Tibial nerve (tissue), 4 donors: Measurements from ENCODE around the gene IL37. TPM values are rescaled to one million over a fixed set of nuclear protein-coding genes. Genes with fewer than 3 reads are reported as not detected.

Experiments
- DNase-seq, 2 donors: peaks; one replicate each; pipeline ENCODE4 v3.0.0-alpha.2; 2019; ENCODE audit warnings: low spot score in 2 of 2
- H3K27ac ChIP-seq, 4 donors: fragments of 200-600 bp; sonication (generic) in 3 of 4; one replicate each; pipeline ENCODE4 v1.5.1; 2017 to 2019; ENCODE audit warnings: mild to moderate bottlenecking in 1 of 4
- H3K27me3 ChIP-seq, 2 donors: fragments of 200-600 bp; sonication (generic) in 1 of 2; one replicate each; pipeline versions ENCODE4 v1.5.1 to v1.6.0; 2017 to 2019
- H3K36me3 ChIP-seq, 3 donors: fragments of 200-600 bp; sonication (generic); one replicate each; pipeline ENCODE4 v1.5.1; 2018 to 2019
- H3K4me1 ChIP-seq, 4 donors: fragments of 200-600 bp; sonication (generic) in 3 of 4; one replicate each; pipeline ENCODE4 v1.5.1; 2017 to 2019
- H3K4me3 ChIP-seq, 4 donors: fragments of 200-600 bp; sonication (generic) in 3 of 4; one replicate each; pipeline ENCODE4 v1.5.1; 2017 to 2019; ENCODE audit warnings: mild to moderate bottlenecking in 1 of 4, moderate library complexity in 1 of 4
- H3K9me3 ChIP-seq, 4 donors: fragments of 200-600 bp; sonication (generic) in 3 of 4; one replicate each; pipeline ENCODE4 v1.5.1; 2017 to 2019
- CTCF ChIP-seq, 5 experiments: fragments of 200-600 bp in 3 of 5; fragments of 450-650 bp in 2 of 5; sonication (generic) in 3 of 5; IDR thresholded peaks; one replicate each; pipeline ENCODE4 v1.5.1; 2016 to 2019; ENCODE audit warnings: antibody characterized with exemption in 5 of 5, mild to moderate bottlenecking in 3 of 5, moderate library complexity in 2 of 5
- EP300 ChIP-seq, 2 donors: sonication (generic); formaldehyde crosslinking; IDR thresholded peaks; one replicate each; pipeline ENCODE4 v1.6.1; 2017; ENCODE audit warnings: antibody characterized with exemption in 2 of 2, mild to moderate bottlenecking in 1 of 2
- POLR2A ChIP-seq, 2 donors: fragments of 450-650 bp; IDR thresholded peaks; one replicate each; pipeline ENCODE4 v1.6.1; 2017; ENCODE audit warnings: antibody characterized with exemption in 2 of 2, mild to moderate bottlenecking in 2 of 2, moderate library complexity in 2 of 2
- WGBS, 2 donors: methylation state at CpG; one replicate each; pipeline ENCODE4 v1.1.5; 2018; 5-methylcytosine and 5-hydroxymethylcytosine counted together
- total RNA-seq, 4 donors: library from RNA; depleted of rRNA; stranded (reverse); fragments of >200 nt; gene quantifications; one replicate each; pipeline ENCODE4 v1.1.0, GENCODE V29; 2016

The IL37 gene
- not detected for total RNA-seq

- no peak for DNase-seq
- WGBS, 2 donors = 33 to 36% methylated on average over 2 of the region's 2 CpGs
- H3K27me3 ChIP-seq = no peaks in the 10 kb centered on the region
- H3K9me3 ChIP-seq = no peaks in the 10 kb centered on the region
- no peaks in the 10 kb centered on the region for H3K4me1 ChIP-seq
- H3K4me3 ChIP-seq = no peak within 1 kb of the TSS
- TF ChIP-seq EP300 (IDR thresholded peaks at IDR 0.05) (no peak), CTCF (IDR thresholded peaks at IDR 0.05) (no peak), POLR2A (IDR thresholded peaks at IDR 0.05) (no peak)
- H3K36me3 ChIP-seq = no peaks in the 10 kb centered on the region
- H3K27ac ChIP-seq = no peak within 1 kb of the TSS
These were observed at the start of gene IL37 for GRCh38 chr2:112910865-112911264. TSS of gene IL37 (plus strand) at chr2:112911165. CDS start at chr2:112913013, 1,848 bp downstream.

- Histone ChIP-seq H3K4me3 (no peak overlapping the region), H3K4me1 (no peaks in the 10 kb centered on the region), H3K36me3 (no peaks in the 10 kb centered on the region), H3K27ac (no peak overlapping the region), H3K9me3 (peaks cover 0 to 7% (median 0%) of the 10 kb centered on the region in 4 donors), H3K27me3 (no peaks in the 10 kb centered on the region)
- TF ChIP-seq EP300 (IDR thresholded peaks at IDR 0.05) (no peak), CTCF (IDR thresholded peaks at IDR 0.05) (no peak), POLR2A (IDR thresholded peaks at IDR 0.05) (no peak)
- 80 to 87% methylated on average over 1 of the region's 1 CpG for WGBS, 2 donors
- no peak for DNase-seq
These were observed 46.9 kb upstream of the IL37 start for GRCh38 chr2:112864072-112864471.

GRCh38 chr2:112866128-112866835 lies 44.7 kb upstream of the IL37 start:
- Histone ChIP-seq H3K36me3 (no peaks in the 10 kb centered on the region), H3K27me3 (no peaks in the 10 kb centered on the region), H3K27ac (no peak overlapping the region), H3K9me3 (no peaks in the 10 kb centered on the region), H3K4me3 (no peak overlapping the region), H3K4me1 (peaks cover 0 to 6% (median 0%) of the 10 kb centered on the region in 4 donors)
- TF ChIP-seq CTCF (IDR thresholded peaks at IDR 0.05) (no peak), EP300 (IDR thresholded peaks at IDR 0.05) (no peak), POLR2A (IDR thresholded peaks at IDR 0.05) (no peak)
- 79 to 86% methylated on average over 8 of the region's 8 CpGs for WGBS, 2 donors
- DNase-seq = no peak

- H3K4me3 ChIP-seq = no peak overlapping the region
- H3K4me1 ChIP-seq = peaks cover 0 to 6% (median 0%) of the 10 kb centered on the region in 4 donors
- 83 to 86% methylated on average over 7 of the region's 7 CpGs for WGBS, 2 donors
- H3K27me3 ChIP-seq = no peaks in the 10 kb centered on the region
- H3K36me3 ChIP-seq = no peaks in the 10 kb centered on the region
- TF ChIP-seq POLR2A (IDR thresholded peaks at IDR 0.05) (no peak), EP300 (IDR thresholded peaks at IDR 0.05) (no peak), CTCF (IDR thresholded peaks at IDR 0.05) (no peak)
- no peaks in the 10 kb centered on the region for H3K9me3 ChIP-seq
- DNase-seq = no peak
- no peak overlapping the region for H3K27ac ChIP-seq
These were observed 43.0 kb upstream of the IL37 start for GRCh38 chr2:112867701-112868631.
